Kidney epithelial cell (primary cell): ENCODE data around the gene LRCH2. TPM values are rescaled to one million over a fixed set of nuclear protein-coding genes. Genes with fewer than 3 reads are reported as not detected.

Experiments used
- DNase-seq: peaks from one replicate; pipeline ENCODE4 v3.0.0-alpha.2; 2010; ENCODE audit warnings: low read depth
- H3K27me3 ChIP-seq: 2 replicates; pipeline ENCODE4 v1.6.0; 2011; ENCODE audit warnings: low read length; ENCODE audit not compliant: control insufficient read depth, insufficient read depth
- H3K36me3 ChIP-seq: 2 replicates; pipeline ENCODE4 v1.5.1; 2011; ENCODE audit warnings: low read length; ENCODE audit not compliant: control insufficient read depth, insufficient read depth
- H3K4me3 ChIP-seq: 2 replicates; pipeline ENCODE4 v1.5.1; 2011; ENCODE audit warnings: low read depth, mild to moderate bottlenecking, control low read depth, low read length
- CTCF ChIP-seq: IDR thresholded peaks from 2 replicates; pipeline ENCODE4 v1.5.1; 2011; ENCODE audit warnings: mild to moderate bottlenecking, moderate library complexity, low read length, control low read depth, inconsistent platforms; ENCODE audit not compliant: insufficient read depth, poor library complexity, severe bottlenecking
- total RNA-seq: library from RNA; depleted of rRNA; stranded (reverse); fragments of >200 nt; gene quantifications from 2 replicates; pipeline ENCODE4 v1.2.3, GENCODE V29; 2015

Gene LRCH2
- total RNA-seq, 1 donor from 2014 or later: 3.7 TPM

- TF ChIP-seq CTCF: no peak
- Histone ChIP-seq H3K27me3 (no peaks in the 10 kb centered on the region), H3K4me3 (no peak overlapping the region), H3K36me3 (no peaks in the 10 kb centered on the region)
- no peak for DNase-seq
Measured at GRCh38 chrX:115190636-115191489, 43.0 kb downstream of the LRCH2 start.

GRCh38 chrX:115189646-115190635 is 44.0 kb downstream of the LRCH2 start:
- no peaks in the 10 kb centered on the region for H3K36me3 ChIP-seq
- TF ChIP-seq CTCF: no peak
- H3K27me3 ChIP-seq: no peaks in the 10 kb centered on the region
- H3K4me3 ChIP-seq: no peak overlapping the region
- no peak for DNase-seq

GRCh38 chrX:115189110-115189509 is 44.8 kb downstream of the LRCH2 start, which contains the start of gene RBMXL3:
TSS of gene RBMXL3 (plus strand) at chrX:115189410. CDS start at chrX:115189442, 32 bp downstream.
- TF ChIP-seq CTCF: no peak
- Histone ChIP-seq H3K36me3 (no peaks in the 10 kb centered on the region), H3K4me3 (no peak within 1 kb of the TSS), H3K27me3 (no peaks in the 10 kb centered on the region)
- DNase-seq: no peak

- TF ChIP-seq CTCF: no peak
- Histone ChIP-seq H3K4me3 (no peak overlapping the region), H3K27me3 (no peaks in the 10 kb centered on the region), H3K36me3 (no peaks in the 10 kb centered on the region)
- no peak for DNase-seq
Measured at GRCh38 chrX:115183980-115184379, 49.9 kb downstream of the LRCH2 start.

DNA sequence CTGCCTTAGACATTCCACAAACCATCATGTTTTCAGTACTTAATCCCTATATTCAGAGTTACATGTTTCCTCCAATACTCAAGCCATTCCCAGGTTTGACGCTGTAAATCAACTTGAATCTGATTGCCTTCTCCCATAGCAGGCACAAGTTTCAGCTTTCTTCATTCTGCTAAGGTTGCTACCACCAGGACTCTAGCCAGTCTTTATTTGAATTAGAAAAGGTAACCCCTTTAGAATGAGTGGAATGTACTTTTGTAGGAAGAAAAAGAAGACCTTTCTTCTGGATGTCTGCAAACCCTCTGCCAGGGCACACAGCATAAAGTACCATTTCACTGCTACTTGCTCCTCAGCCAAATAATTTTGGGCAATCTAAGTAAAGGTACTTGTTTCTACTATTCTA is 55.4 kb downstream of the LRCH2 start:
- DNase-seq: no peak

More for the DNA sequence above, 55.4 kb downstream of the LRCH2 start:
- Histone ChIP-seq H3K27me3 (no peaks in the 10 kb centered on the region), H3K4me3 (no peak overlapping the region), H3K36me3 (no peaks in the 10 kb centered on the region)
- TF ChIP-seq CTCF: no peak
